ENCODE data around the gene RARA. TPM values are rescaled to one million over a fixed set of nuclear protein-coding genes. Genes with fewer than 3 reads are reported as not detected.

The RARA gene
- total RNA-seq, 1 donor from 2014 or later: 38.8 TPM

GRCh38 chr17:40361925-40362695 is 53.1 kb downstream of the RARA start:
- Histone ChIP-seq H3K4me1 (ENCODE audit: insufficient read depth, low read length) (peaks cover 6% of the 10 kb centered on the region), H3K27me3 (ENCODE audit: insufficient read depth, low read length) (peaks cover 4% of the 10 kb centered on the region), H3K4me2 (ENCODE audit: low read length) (peak overlapping the region; percentile 90), H4K20me1 (ENCODE audit: insufficient read depth, low read length) (no peaks in the 10 kb centered on the region), H3K79me2 (ENCODE audit: insufficient read depth, low read length) (no peaks in the 10 kb centered on the region), H2AFZ (ENCODE audit: low read depth, low read length) (peak overlapping the region; percentile 87), H3K4me3 (ENCODE audit: insufficient read depth, low read depth, low read length) (no peak overlapping the region), H3K9ac (ENCODE audit: low read length) (no peak overlapping the region), H3K9me3 (ENCODE audit: insufficient read depth, low read depth, low read length) (no peaks in the 10 kb centered on the region), H3K36me3 (ENCODE audit: insufficient read depth, low read length) (no peaks in the 10 kb centered on the region), H3K27ac (ENCODE audit: low read depth, low read length) (no peak overlapping the region)
- FAIRE-seq (no peak), DNase-seq (ENCODE audit: low read depth) (no peak)
- peaks cover 2% of the 10 kb centered on the region for H3K4me1 Mint-ChIP-seq (ENCODE audit: low read depth, unreplicated experiment)
- peak overlapping the region; percentile 73 for H3K4me3 Mint-ChIP-seq (ENCODE audit: unreplicated experiment)
- H3K9me3 Mint-ChIP-seq (ENCODE audit: unreplicated experiment): no peaks in the 10 kb centered on the region
- TF ChIP-seq CTCF (IDR thresholded peaks at IDR 0.05; ENCODE audit: insufficient read depth, low read depth, low read length) (no peak), EZH2 (IDR thresholded peaks at IDR 0.05; ENCODE audit: insufficient read depth, low read length) (peak; percentile 23)
- no peaks in the 10 kb centered on the region for H3K36me3 Mint-ChIP-seq (ENCODE audit: low read depth, unreplicated experiment)
- H3K27ac Mint-ChIP-seq (ENCODE audit: unreplicated experiment): no peak overlapping the region
- peaks cover 9% of the 10 kb centered on the region for H3K27me3 Mint-ChIP-seq (ENCODE audit: low read depth, unreplicated experiment)

GRCh38 chr17:40362696-40363110 is 53.7 kb downstream of the RARA start:
- Histone ChIP-seq H3K4me2 (ENCODE audit: low read length) (peak overlapping the region; percentile 90), H3K4me3 (ENCODE audit: insufficient read depth, low read depth, low read length) (peak overlapping the region; percentile 56), H4K20me1 (ENCODE audit: insufficient read depth, low read length) (no peaks in the 10 kb centered on the region), H3K4me1 (ENCODE audit: insufficient read depth, low read length) (peaks cover 6% of the 10 kb centered on the region), H3K36me3 (ENCODE audit: insufficient read depth, low read length) (no peaks in the 10 kb centered on the region), H3K79me2 (ENCODE audit: insufficient read depth, low read length) (no peaks in the 10 kb centered on the region), H3K9me3 (ENCODE audit: insufficient read depth, low read depth, low read length) (no peaks in the 10 kb centered on the region), H3K9ac (ENCODE audit: low read length) (peak overlapping the region; percentile 23), H2AFZ (ENCODE audit: low read depth, low read length) (peak overlapping the region; percentile 87), H3K27me3 (ENCODE audit: insufficient read depth, low read length) (peaks cover 4% of the 10 kb centered on the region), H3K27ac (ENCODE audit: low read depth, low read length) (no peak overlapping the region)
- H3K4me1 Mint-ChIP-seq (ENCODE audit: low read depth, unreplicated experiment): peaks cover 2% of the 10 kb centered on the region
- peak; percentile 53 for DNase-seq (ENCODE audit: low read depth)
- no peaks in the 10 kb centered on the region for H3K9me3 Mint-ChIP-seq (ENCODE audit: unreplicated experiment)
- H3K27me3 Mint-ChIP-seq (ENCODE audit: low read depth, unreplicated experiment): peaks cover 9% of the 10 kb centered on the region
- H3K27ac Mint-ChIP-seq (ENCODE audit: unreplicated experiment): no peak overlapping the region
- TF ChIP-seq EZH2 (IDR thresholded peaks at IDR 0.05; ENCODE audit: insufficient read depth, low read length) (no peak), CTCF (IDR thresholded peaks at IDR 0.05; ENCODE audit: insufficient read depth, low read depth, low read length) (peak; percentile 32)
- peak overlapping the region; percentile 73 for H3K4me3 Mint-ChIP-seq (ENCODE audit: unreplicated experiment)
- FAIRE-seq: no peak
- no peaks in the 10 kb centered on the region for H3K36me3 Mint-ChIP-seq (ENCODE audit: low read depth, unreplicated experiment)
